Measurements from ENCODE around the gene SCO2.
A peak's percentile ranks its signal among the peaks of the same experiment; 100 is the strongest.

Gene SCO2

GRCh38 chr22:50482107-50483074 lies 43.0 kb downstream of the SCO2 start:
- no peak for TF ChIP-seq CTCF (IDR thresholded peaks at IDR 0.05; ENCODE audit: low read depth, low read length)
- in situ Hi-C loops (cut with HindIII; ENCODE audit: low sequenced_read_pairs): no loop called here
- H3K4me3 ChIP-seq (ENCODE audit: low read depth, low read length): peak overlapping the region; percentile 60
- no peak for DNase-seq (ENCODE audit: low read depth, low spot score)

- no peak for TF ChIP-seq CTCF (IDR thresholded peaks at IDR 0.05; ENCODE audit: low read depth, low read length)
- H3K4me3 ChIP-seq (ENCODE audit: low read depth, low read length): peak within 1 kb of the TSS; percentile 60
- DNase-seq (ENCODE audit: low read depth, low spot score): no peak
- in situ Hi-C loops (cut with HindIII; ENCODE audit: low sequenced_read_pairs): no loop called here
Measured at GRCh38 chr22:50481440-50482106, 43.8 kb downstream of the SCO2 start, which contains the start of gene ADM2. Gene ADM2, plus strand, starts transcription at chr22:50481543. Its CDS starts 305 bp downstream, at chr22:50481848.

GRCh38 chr22:50481045-50481439 lies 44.4 kb downstream of the SCO2 start:
- no peak for TF ChIP-seq CTCF (IDR thresholded peaks at IDR 0.05; ENCODE audit: low read depth, low read length)
- H3K4me3 ChIP-seq (ENCODE audit: low read depth, low read length): peak overlapping the region; percentile 60
- DNase-seq (ENCODE audit: low read depth, low spot score): no peak
- in situ Hi-C loops (cut with HindIII; ENCODE audit: low sequenced_read_pairs): no loop called here

- H3K4me3 ChIP-seq (ENCODE audit: low read depth, low read length): no peak overlapping the region
- in situ Hi-C loops (cut with HindIII; ENCODE audit: low sequenced_read_pairs): no loop called here
- DNase-seq (ENCODE audit: low read depth, low spot score): no peak
- TF ChIP-seq CTCF (IDR thresholded peaks at IDR 0.05; ENCODE audit: low read depth, low read length): no peak
Measured at GRCh38 chr22:50479721-50480120, 45.7 kb downstream of the SCO2 start.

- no peak overlapping the region for H3K4me3 ChIP-seq (ENCODE audit: low read depth, low read length)
- in situ Hi-C loops (cut with HindIII; ENCODE audit: low sequenced_read_pairs): no loop called here
- DNase-seq (ENCODE audit: low read depth, low spot score): no peak
- no peak for TF ChIP-seq CTCF (IDR thresholded peaks at IDR 0.05; ENCODE audit: low read depth, low read length)
Measured at GRCh38 chr22:50477923-50478322, 47.5 kb downstream of the SCO2 start.

- in situ Hi-C loops (cut with HindIII; ENCODE audit: low sequenced_read_pairs): no loop called here
- no peak overlapping the region for H3K4me3 ChIP-seq (ENCODE audit: low read depth, low read length)
- no peak for DNase-seq (ENCODE audit: low read depth, low spot score)
- no peak for TF ChIP-seq CTCF (IDR thresholded peaks at IDR 0.05; ENCODE audit: low read depth, low read length)
Measured at GRCh38 chr22:50476868-50477267, 48.5 kb downstream of the SCO2 start.
